CD4-positive, alpha-beta T cell treated with Interleukin-17A for 1 hour (primary cell): ENCODE measurements around the gene TIAM2.

Experiments
- DNase-seq: peaks from one replicate; pipeline ENCODE4 v3.0.0-alpha.2; 2020

Gene TIAM2

GRCh38 chr6:155141512-155141911 lies 146.4 kb downstream of the TIAM2 start:
- no peak for DNase-seq

DNA sequence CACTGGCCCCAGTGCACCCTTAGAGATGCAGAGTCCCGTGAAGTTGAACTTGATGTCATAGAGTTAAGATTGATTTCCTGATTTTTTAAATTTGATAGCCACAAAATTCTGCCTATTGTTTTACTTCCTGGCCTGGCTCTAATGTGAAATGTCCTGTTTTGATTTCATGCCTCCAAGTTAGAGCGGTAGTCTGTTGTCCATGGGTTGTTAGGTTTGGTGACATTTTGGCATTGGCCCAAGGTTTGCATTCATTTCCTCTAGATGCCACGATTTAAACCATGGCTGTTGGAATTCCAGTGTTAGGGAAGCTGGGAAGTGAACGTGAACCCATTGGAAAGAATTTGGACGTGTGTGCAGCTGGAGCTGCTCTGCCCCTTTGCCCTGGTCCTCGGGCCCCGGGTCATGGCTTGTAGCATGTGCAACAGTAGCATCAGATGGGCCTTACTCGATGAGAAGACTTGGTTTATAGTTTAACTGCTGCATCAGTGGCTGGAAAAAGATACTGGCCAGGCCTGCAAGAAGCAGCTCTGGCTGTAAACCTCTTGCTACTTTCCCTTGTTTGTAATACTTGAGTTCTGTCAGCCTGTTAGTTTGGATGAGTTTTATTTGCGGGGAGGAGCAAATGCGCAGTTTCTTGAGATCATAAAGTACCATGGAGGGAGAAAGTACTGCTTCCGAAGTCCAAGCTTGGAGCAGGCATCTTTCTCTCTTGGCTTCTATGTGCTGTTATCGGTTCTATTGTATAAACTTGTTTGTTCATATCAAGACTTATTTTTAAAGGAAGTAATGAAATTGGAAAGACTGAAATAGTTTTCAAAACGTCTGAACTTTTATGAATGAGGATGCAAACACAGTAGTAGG lies 147.3 kb downstream of the TIAM2 start:
- DNase-seq = no peak

- peak; percentile 21 for DNase-seq
Observed at GRCh38 chr6:155143029-155143577, 148.0 kb downstream of the TIAM2 start.

DNA sequence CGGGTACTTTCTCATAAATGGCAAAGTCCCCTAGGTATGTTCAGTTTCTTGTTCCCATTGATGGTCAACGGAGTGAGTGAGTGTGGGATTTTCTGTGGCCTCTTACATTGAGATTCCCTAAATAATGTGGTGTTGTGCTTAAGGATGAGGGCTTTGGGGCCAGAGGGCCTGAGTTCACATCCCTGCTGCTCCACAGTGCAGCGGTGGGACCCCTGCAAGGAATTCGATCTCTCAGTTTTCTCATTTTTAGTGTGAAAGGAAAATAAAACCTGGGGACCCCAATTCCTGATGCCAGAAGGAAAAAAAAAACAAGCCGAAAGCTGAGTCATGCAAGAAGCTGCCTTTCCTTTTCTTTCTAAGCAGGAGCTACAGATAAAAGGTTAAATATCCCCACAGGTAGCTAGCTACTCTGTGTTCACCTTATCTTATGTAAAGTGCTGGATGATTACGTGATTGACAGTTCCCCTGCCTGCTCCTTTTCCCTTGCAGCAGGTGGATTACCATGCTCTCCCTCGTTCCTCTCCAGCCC lies 148.5 kb downstream of the TIAM2 start:
- DNase-seq = no peak

GRCh38 chr6:155146205-155146604 lies 151.1 kb downstream of the TIAM2 start:
- DNase-seq = no peak

- no peak for DNase-seq
Observed at GRCh38 chr6:155147958-155148663, 153.0 kb downstream of the TIAM2 start.

- no peak for DNase-seq
Observed at GRCh38 chr6:155150967-155151671, 156.0 kb downstream of the TIAM2 start.

GRCh38 chr6:155152211-155153076 lies 157.3 kb downstream of the TIAM2 start:
- DNase-seq = no peak

- peak; percentile 26 for DNase-seq
Observed at GRCh38 chr6:155154158-155154830, 159.2 kb downstream of the TIAM2 start.

GRCh38 chr6:155155787-155156447 lies 160.8 kb downstream of the TIAM2 start:
- DNase-seq = no peak

- no peak for DNase-seq
Observed at GRCh38 chr6:155157101-155157500, 162.0 kb downstream of the TIAM2 start.

GRCh38 chr6:155158030-155158843 lies 163.1 kb downstream of the TIAM2 start:
- DNase-seq = no peak

DNA sequence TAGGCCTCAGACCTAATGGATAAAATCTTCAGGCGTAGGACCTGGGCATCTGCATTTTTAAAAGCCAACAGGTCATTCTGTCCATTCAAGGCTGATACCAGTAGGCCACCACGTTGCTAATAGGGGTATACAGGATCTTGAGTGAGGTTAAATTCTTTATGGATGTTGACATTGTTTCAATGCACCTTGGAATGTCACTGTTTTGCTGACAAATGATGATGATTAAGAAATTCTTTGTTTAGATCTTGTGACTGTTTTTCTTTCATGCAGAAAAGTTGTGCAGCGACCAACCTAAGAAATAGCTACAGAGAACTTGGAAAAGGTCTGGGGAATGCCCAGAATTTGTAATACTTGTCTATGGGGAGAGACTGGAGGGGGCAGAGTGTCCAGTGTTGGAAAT lies 167.6 kb downstream of the TIAM2 start:
- DNase-seq = no peak

- DNase-seq = no peak
Observed at GRCh38 chr6:155163601-155164000, 168.5 kb downstream of the TIAM2 start.

DNA sequence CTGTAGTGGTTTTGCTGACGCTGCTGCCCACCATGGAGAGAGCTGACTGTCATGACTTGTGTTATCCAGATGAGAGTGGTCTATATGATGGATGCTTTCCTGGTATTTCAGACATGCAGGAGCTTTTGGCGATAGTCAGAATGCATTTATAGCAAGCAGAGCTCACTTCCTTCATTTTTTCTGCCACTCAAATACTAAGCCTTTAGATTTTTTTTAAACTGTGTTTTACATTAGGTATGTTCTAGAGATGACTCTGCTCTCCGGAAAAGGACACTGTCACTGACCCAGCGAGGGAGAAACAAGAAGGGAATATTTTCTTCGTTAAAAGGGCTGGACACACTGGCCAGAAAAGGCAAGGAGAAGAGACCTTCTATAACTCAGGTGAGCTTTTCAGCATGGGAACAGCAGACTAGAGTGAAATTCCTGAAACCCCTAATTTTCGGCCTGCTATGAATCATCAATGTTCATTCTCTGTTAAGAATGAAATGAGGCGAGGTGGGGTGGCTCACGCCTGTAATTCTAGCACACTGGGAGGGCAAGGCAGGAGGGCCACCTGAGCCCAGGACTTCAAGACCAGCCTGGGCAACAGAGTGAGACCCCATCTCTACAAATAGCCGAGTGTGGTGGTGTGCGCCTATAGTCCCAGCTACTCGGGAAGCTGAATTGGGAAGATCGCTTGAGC lies 170.1 kb downstream of the TIAM2 start:
- DNase-seq = no peak

DNA sequence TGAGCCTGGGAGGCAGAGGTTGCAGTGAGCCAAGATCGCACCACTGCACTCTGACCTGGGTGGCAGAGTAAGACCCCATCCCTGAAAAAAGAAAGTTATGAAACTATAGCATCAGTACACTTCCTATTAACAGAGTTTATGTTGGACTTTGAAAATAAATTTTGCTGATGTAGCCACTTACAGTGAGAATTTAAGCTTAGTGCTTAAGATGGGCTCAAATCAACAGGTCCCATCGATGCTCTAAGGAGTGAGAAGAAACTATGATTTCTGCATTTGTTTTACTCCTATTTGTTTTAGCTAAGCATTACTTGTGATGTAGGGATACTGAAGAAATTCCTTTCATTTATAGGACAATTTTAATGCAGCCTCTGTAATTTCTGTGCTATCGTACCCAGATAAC lies 175.4 kb downstream of the TIAM2 start:
- no peak for DNase-seq

- peak; percentile 84 for DNase-seq
Observed at GRCh38 chr6:155171109-155171746, 176.1 kb downstream of the TIAM2 start.

- no peak for DNase-seq
Observed at GRCh38 chr6:155171747-155172449, 176.8 kb downstream of the TIAM2 start.
